HCT116 (cell line): ENCODE results near the gene TIMM29.

Experiments used
- CTCF ChIP-seq, 3 experiments: fragments of 200-600 bp in 1 of 3; sonication (generic) in 1 of 3; IDR thresholded peaks in 2 of 3; conservative IDR thresholded peaks in 1 of 3; 2 replicates each; pipeline ENCODE4 v1.5.1; 2012 to 2017; ENCODE audit warnings: low read depth in 2 of 3, low read length in 2 of 3, antibody characterized with exemption in 1 of 3, borderline replicate concordance in 1 of 3, control low read depth in 1 of 3, mild to moderate bottlenecking in 1 of 3, mixed read lengths in 1 of 3, mixed run types in 1 of 3, moderate library complexity in 1 of 3; ENCODE audit not compliant: insufficient read depth in 1 of 3
- EZH2 ChIP-seq: fragments of 200-600 bp; sonication (generic); IDR thresholded peaks from 2 replicates; pipeline ENCODE4 v1.6.1; 2017; ENCODE audit warnings: antibody characterized with exemption, mixed run types
- SIN3A ChIP-seq: IDR thresholded peaks from 2 replicates; pipeline ENCODE4 v1.6.1; 2012; ENCODE audit warnings: low read depth
- SRF ChIP-seq: IDR thresholded peaks from 2 replicates; pipeline ENCODE4 v1.6.1; 2012; ENCODE audit warnings: low read depth
- TCF7L2 ChIP-seq: IDR thresholded peaks from 2 replicates; pipeline ENCODE4 v1.7.0; 2011; ENCODE audit warnings: borderline replicate concordance, inconsistent platforms; ENCODE audit not compliant: insufficient read depth, insufficient read length; ENCODE audit errors: extremely low read depth
- ZNF274 ChIP-seq: fragments of 200-500 bp; sonication (Bioruptor generic); IDR thresholded peaks from 2 replicates; pipeline ENCODE4 v1.6.1; 2014; ENCODE audit warnings: mild to moderate bottlenecking, low read depth, low read length, inconsistent platforms

GRCh38 chr19:10971107-10971726 is 42.6 kb downstream of the TIMM29 start:
- no peak for TF ChIP-seq CTCF (IDR thresholded peaks at IDR 0.05 in 2 of 3, conservative IDR thresholded peaks at IDR 0.05 in 1 of 3; ENCODE audit: borderline replicate concordance in 1 of 3, insufficient read depth in 1 of 3, low read depth in 2 of 3, low read length in 2 of 3)
- no peak for TF ChIP-seq SIN3A
- TF ChIP-seq SRF = no peak
- no peak for TF ChIP-seq ZNF274
- no peak for TF ChIP-seq EZH2
- TF ChIP-seq TCF7L2 = no peak
